CD14-positive monocyte (primary cell): ENCODE measurements around the gene CD247. TPM values are rescaled to one million over a fixed set of nuclear protein-coding genes. Genes with fewer than 3 reads are reported as not detected.

Experiments used
- DNase-seq, 3 donors: peaks; one replicate each; pipeline ENCODE4 v3.0.0-alpha.2; 2011 to 2022
- H2AFZ ChIP-seq: 2 replicates; pipeline ENCODE4 v1.6.0; 2012; ENCODE audit warnings: mild to moderate bottlenecking, low read depth, low read length, inconsistent platforms; ENCODE audit not compliant: insufficient read depth, poor library complexity, severe bottlenecking
- H3K27ac ChIP-seq, 2 donors: 1 replicate in 1 of 2; 2 replicates in 1 of 2; pipeline ENCODE4 v1.5.1; 2012 to 2013; ENCODE audit warnings: low read length in 2 of 2, control low read depth in 1 of 2, inconsistent platforms in 1 of 2, low read depth in 1 of 2, mild to moderate bottlenecking in 1 of 2
- H3K27me3 ChIP-seq, 2 donors: one replicate each; pipeline versions ENCODE4 v1.6.0 to v1.6.1; 2011 to 2013; ENCODE audit warnings: low read length in 2 of 2; ENCODE audit not compliant: control insufficient read depth in 2 of 2, insufficient read depth in 2 of 2
- H3K36me3 ChIP-seq, 2 donors: replicated peaks in 1 of 2; 1 replicate in 1 of 2; 2 replicates in 1 of 2; pipeline versions ENCODE4 v1.5.1 to v1.6.1; 2012 to 2013; ENCODE audit warnings: low read length in 2 of 2, control low read depth in 1 of 2, inconsistent platforms in 1 of 2, mild to moderate bottlenecking in 1 of 2; ENCODE audit not compliant: insufficient read depth in 2 of 2, control insufficient read depth in 1 of 2
- H3K4me1 ChIP-seq, 2 donors: 1 replicate in 1 of 2; 2 replicates in 1 of 2; pipeline versions ENCODE4 v1.5.1 to v1.6.1; 2012 to 2013; ENCODE audit warnings: low read length in 2 of 2, control low read depth in 1 of 2, inconsistent platforms in 1 of 2, mild to moderate bottlenecking in 1 of 2, moderate library complexity in 1 of 2; ENCODE audit not compliant: insufficient read depth in 2 of 2, control insufficient read depth in 1 of 2
- H3K4me2 ChIP-seq: replicated peaks from 2 replicates; pipeline ENCODE3; 2012; ENCODE audit warnings: low read length, moderate library complexity, mild to moderate bottlenecking; ENCODE audit not compliant: poor library complexity, severe bottlenecking; ENCODE audit errors: extremely low read depth
- H3K4me3 ChIP-seq, 3 experiments: fragments of 200-600 bp in 1 of 3; sonication (generic) in 1 of 3; replicated peaks in 1 of 3; 1 replicate in 2 of 3; 2 replicates in 1 of 3; pipeline ENCODE4 v1.5.1; 2011 to 2013; ENCODE audit warnings: low read length in 3 of 3, mild to moderate bottlenecking in 3 of 3, control low read depth in 2 of 3, low read depth in 2 of 3, inconsistent platforms in 1 of 3, moderate library complexity in 1 of 3
- H3K79me2 ChIP-seq: 2 replicates; pipeline ENCODE4 v1.6.0; 2012; ENCODE audit warnings: mild to moderate bottlenecking, control low read depth, inconsistent platforms, low read length, moderate library complexity; ENCODE audit not compliant: insufficient read depth
- H3K9ac ChIP-seq: 2 replicates; pipeline ENCODE4 v1.6.0; 2017; ENCODE audit warnings: low read length, mild to moderate bottlenecking; ENCODE audit not compliant: insufficient read depth, poor library complexity, severe bottlenecking
- H3K9me3 ChIP-seq, 2 donors: replicated peaks in 1 of 2; 1 replicate in 1 of 2; 2 replicates in 1 of 2; pipeline versions ENCODE4 v1.5.1 to v1.6.1; 2012 to 2013; ENCODE audit warnings: low read length in 2 of 2, control low read depth in 1 of 2; ENCODE audit not compliant: control insufficient read depth in 1 of 2, insufficient read depth in 1 of 2
- H4K20me1 ChIP-seq: 2 replicates; pipeline ENCODE4 v1.6.0; 2012; ENCODE audit warnings: mild to moderate bottlenecking, low read length, control low read depth, moderate library complexity; ENCODE audit not compliant: insufficient read depth
- H3K27ac Mint-ChIP-seq, 7 donors: one replicate each; pipeline ENCODE4 v1.8.0; 2020; ENCODE audit warnings: mild to moderate bottlenecking in 7 of 7, mixed read lengths in 7 of 7, moderate library complexity in 6 of 7, inconsistent platforms in 2 of 7
- H3K27me3 Mint-ChIP-seq, 3 donors: one replicate each; pipeline ENCODE4 v1.8.0; 2021 to 2022; ENCODE audit warnings: low read depth in 3 of 3, mild to moderate bottlenecking in 3 of 3, mixed read lengths in 3 of 3, moderate library complexity in 3 of 3, inconsistent platforms in 1 of 3
- H3K36me3 Mint-ChIP-seq, 2 donors: one replicate each; pipeline ENCODE4 v1.8.0; 2020; ENCODE audit warnings: mixed read lengths in 2 of 2, inconsistent platforms in 1 of 2, mild to moderate bottlenecking in 1 of 2
- H3K4me1 Mint-ChIP-seq: one replicate; pipeline ENCODE4 v1.8.0; 2020; ENCODE audit warnings: mild to moderate bottlenecking, mixed read lengths
- H3K4me3 Mint-ChIP-seq, 2 donors: one replicate each; pipeline ENCODE4 v1.8.0; 2020; ENCODE audit warnings: mild to moderate bottlenecking in 2 of 2, mixed read lengths in 2 of 2, moderate library complexity in 1 of 2
- H3K9me3 Mint-ChIP-seq, 7 donors: one replicate each; pipeline ENCODE4 v1.8.0; 2020 to 2022; ENCODE audit warnings: mixed read lengths in 7 of 7, mild to moderate bottlenecking in 6 of 7, moderate library complexity in 6 of 7, inconsistent platforms in 2 of 7
- WGBS: methylation state at CpG from one replicate; pipeline ENCODE4 v1.1.5; 2013; ENCODE audit warnings: missing lambda C conversion rate; ENCODE audit not compliant: insufficient coverage; 5-methylcytosine and 5-hydroxymethylcytosine counted together
- intact Hi-C, 2 donors: fragments of 100-400 bp; cut with micrococcal nuclease; formaldehyde crosslinking; loops; one replicate each; pipeline versions ENCODE4 v1.15.0 to v1.15.1; 2023
- polyA plus RNA-seq, 3 donors: library from polyadenylated mRNA; depleted of rRNA in 1 of 3; unstranded in 2 of 3; stranded (reverse) in 1 of 3; fragments of 300-500 nt in 2 of 3; fragments of >200 nt in 1 of 3; fragmentation: Illumina TruSeq in 2 of 3; gene quantifications; 1 replicate in 2 of 3; 2 replicates in 1 of 3; pipeline ENCODE4 v1.2.3, GENCODE V29; 2012 to 2021
- TF ChIP-seq, protein P1 (sequence below): fragments of 200-600 bp; IDR thresholded peaks from one replicate; pipeline ENCODE4 v1.8.0; 2022; ENCODE audit warnings: antibody characterized with exemption, mild to moderate bottlenecking

The CD247 gene
- polyA plus RNA-seq, 3 donors: 0.29 to 1.8 (median 1.6) TPM

DNA sequence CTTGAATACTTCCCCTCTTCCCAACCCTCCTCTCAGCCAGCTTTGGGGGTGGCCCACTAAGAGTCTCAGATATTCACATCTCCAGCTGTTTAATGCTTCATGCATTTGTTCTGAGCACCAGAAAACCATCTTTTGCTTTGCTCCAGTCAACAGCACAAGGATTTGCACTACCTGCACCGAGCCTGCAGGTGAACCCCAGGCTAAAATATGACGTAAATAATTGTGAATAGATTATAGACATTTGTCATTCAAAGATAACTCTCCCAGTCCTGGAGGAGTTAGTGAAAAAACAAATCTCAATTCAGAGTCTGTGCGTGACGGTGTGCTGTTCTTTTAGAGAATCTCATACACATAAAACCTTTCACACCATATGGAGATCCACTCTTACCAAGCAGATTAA is 7.4 kb downstream of the CD247 start:
- Histone ChIP-seq H3K9ac (no peak overlapping the region), H3K27me3 (no peaks in the 10 kb centered on the region), H3K79me2 (no peaks in the 10 kb centered on the region), H2AFZ (no peak overlapping the region), H3K4me1 (no peaks in the 10 kb centered on the region), H4K20me1 (no peaks in the 10 kb centered on the region), H3K9me3 (no peaks in the 10 kb centered on the region), H3K4me3 (no peak overlapping the region), H3K27ac (no peak overlapping the region), H3K4me2 (no peak overlapping the region), H3K36me3 (no peaks in the 10 kb centered on the region)
- WGBS: 100% methylated on average over 2 of the region's 4 CpGs
- no peak for DNase-seq
- H3K9me3 Mint-ChIP-seq: no peaks in the 10 kb centered on the region
- H3K27me3 Mint-ChIP-seq: peaks cover 3 to 6% (median 4%) of the 10 kb centered on the region in 3 donors
- H3K36me3 Mint-ChIP-seq: no peaks in the 10 kb centered on the region
- H3K4me1 Mint-ChIP-seq: no peaks in the 10 kb centered on the region
- intact Hi-C loops: no loop called here
- H3K4me3 Mint-ChIP-seq: no peak overlapping the region
- TF ChIP-seq, protein P1, sequence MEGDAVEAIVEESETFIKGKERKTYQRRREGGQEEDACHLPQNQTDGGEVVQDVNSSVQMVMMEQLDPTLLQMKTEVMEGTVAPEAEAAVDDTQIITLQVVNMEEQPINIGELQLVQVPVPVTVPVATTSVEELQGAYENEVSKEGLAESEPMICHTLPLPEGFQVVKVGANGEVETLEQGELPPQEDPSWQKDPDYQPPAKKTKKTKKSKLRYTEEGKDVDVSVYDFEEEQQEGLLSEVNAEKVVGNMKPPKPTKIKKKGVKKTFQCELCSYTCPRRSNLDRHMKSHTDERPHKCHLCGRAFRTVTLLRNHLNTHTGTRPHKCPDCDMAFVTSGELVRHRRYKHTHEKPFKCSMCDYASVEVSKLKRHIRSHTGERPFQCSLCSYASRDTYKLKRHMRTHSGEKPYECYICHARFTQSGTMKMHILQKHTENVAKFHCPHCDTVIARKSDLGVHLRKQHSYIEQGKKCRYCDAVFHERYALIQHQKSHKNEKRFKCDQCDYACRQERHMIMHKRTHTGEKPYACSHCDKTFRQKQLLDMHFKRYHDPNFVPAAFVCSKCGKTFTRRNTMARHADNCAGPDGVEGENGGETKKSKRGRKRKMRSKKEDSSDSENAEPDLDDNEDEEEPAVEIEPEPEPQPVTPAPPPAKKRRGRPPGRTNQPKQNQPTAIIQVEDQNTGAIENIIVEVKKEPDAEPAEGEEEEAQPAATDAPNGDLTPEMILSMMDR: no peak
- no peak overlapping the region for H3K27ac Mint-ChIP-seq

DNA sequence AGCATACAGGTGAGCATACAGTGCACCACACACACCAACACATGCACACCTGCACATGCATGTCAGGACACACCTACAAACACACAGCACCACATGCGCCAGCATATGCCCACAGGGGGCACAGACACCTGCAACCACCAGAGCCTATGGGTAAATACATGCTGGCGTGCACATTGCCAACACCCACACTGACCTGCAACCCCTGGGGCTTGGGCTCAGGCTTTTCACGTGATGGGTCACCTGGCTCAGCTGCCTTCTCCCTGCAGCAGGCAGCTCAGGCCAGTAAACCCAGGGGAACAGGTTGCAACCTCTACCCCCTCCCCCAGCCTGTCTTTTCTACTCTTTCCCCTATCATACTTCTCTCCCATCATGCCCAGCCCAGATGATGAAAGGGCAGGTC is 8.1 kb downstream of the CD247 start:
- Histone ChIP-seq H3K9ac (no peak overlapping the region), H3K4me1 (no peaks in the 10 kb centered on the region), H3K27ac (no peak overlapping the region), H3K9me3 (no peaks in the 10 kb centered on the region), H3K4me2 (no peak overlapping the region), H2AFZ (no peak overlapping the region), H4K20me1 (no peaks in the 10 kb centered on the region), H3K27me3 (no peaks in the 10 kb centered on the region), H3K79me2 (no peaks in the 10 kb centered on the region), H3K36me3 (no peaks in the 10 kb centered on the region), H3K4me3 (no peak overlapping the region)
- TF ChIP-seq, protein P1: no peak
- no peaks in the 10 kb centered on the region for H3K4me1 Mint-ChIP-seq
- H3K27me3 Mint-ChIP-seq: peaks cover 4 to 6% (median 5%) of the 10 kb centered on the region in 3 donors
- intact Hi-C loops: no loop called here
- H3K4me3 Mint-ChIP-seq: no peak overlapping the region
- DNase-seq: no peak
- H3K36me3 Mint-ChIP-seq: no peaks in the 10 kb centered on the region
- no peaks in the 10 kb centered on the region for H3K9me3 Mint-ChIP-seq
- peak overlapping the region in 1 of 7 donors; percentile 39 for H3K27ac Mint-ChIP-seq
- 100% methylated on average over 3 of the region's 3 CpGs for WGBS
